HG03064 (cell line): Measurements from ENCODE around the gene AHNAK.

Experiments
- ATAC-seq: cut with Tn5 transposase; IDR thresholded peaks from one replicate; pipeline ENCODE4 v1.9.1; 2021; ENCODE audit warnings: low read depth; ENCODE audit not compliant: unreplicated experiment

The AHNAK gene

GRCh38 chr11:62443390-62444235 is 103.0 kb downstream of the AHNAK start:
- ATAC-seq, result no peak

- no peak for ATAC-seq
Observed at GRCh38 chr11:62439785-62440602, 106.6 kb downstream of the AHNAK start.

- ATAC-seq, result no peak
Observed at GRCh38 chr11:62438641-62439040, 108.0 kb downstream of the AHNAK start.

GRCh38 chr11:62437616-62438015 is 109.0 kb downstream of the AHNAK start:
- ATAC-seq, result no peak

GRCh38 chr11:62435846-62436660 is 110.6 kb downstream of the AHNAK start:
- ATAC-seq, result no peak

GRCh38 chr11:62433904-62434276 is 112.7 kb downstream of the AHNAK start:
- no peak for ATAC-seq

- no peak for ATAC-seq
Observed at GRCh38 chr11:62433141-62433903, 113.3 kb downstream of the AHNAK start.

- ATAC-seq, result no peak
Observed at GRCh38 chr11:62432695-62433094, 113.9 kb downstream of the AHNAK start.

GRCh38 chr11:62431171-62431901 is 115.3 kb downstream of the AHNAK start:
- no peak for ATAC-seq

GRCh38 chr11:62430425-62430824 is 116.2 kb downstream of the AHNAK start:
- ATAC-seq, result no peak

GRCh38 chr11:62428871-62429560 is 117.6 kb downstream of the AHNAK start:
- no peak for ATAC-seq

GRCh38 chr11:62427630-62428233 is 118.9 kb downstream of the AHNAK start:
- no peak for ATAC-seq

GRCh38 chr11:62423012-62423411 is 123.6 kb downstream of the AHNAK start:
- no peak for ATAC-seq

- ATAC-seq, result no peak
Observed at GRCh38 chr11:62421996-62422395, 124.6 kb downstream of the AHNAK start.

- no peak for ATAC-seq
Observed at GRCh38 chr11:62420882-62421281, 125.7 kb downstream of the AHNAK start.

GRCh38 chr11:62419943-62420342 is 126.7 kb downstream of the AHNAK start:
- ATAC-seq, result no peak

- no peak for ATAC-seq
Observed at GRCh38 chr11:62419314-62419929, 127.2 kb downstream of the AHNAK start.

- no peak for ATAC-seq
Observed at GRCh38 chr11:62418733-62419132, 127.9 kb downstream of the AHNAK start, which contains the start of gene SCGB1A1. Gene SCGB1A1, plus strand, starts transcription at chr11:62419033. Its CDS starts 63 bp downstream, at chr11:62419096.
